Tibial artery (tissue), 4 donors: ENCODE measurements around the gene PIP5K1B.

Source experiments
- DNase-seq, 2 donors: peaks; one replicate each; pipeline ENCODE4 v3.0.0-alpha.2; 2019
- H3K27ac ChIP-seq, 2 donors: fragments of 200-600 bp; sonication (generic) in 1 of 2; 1 replicate in 1 of 2; 2 replicates in 1 of 2; pipeline ENCODE4 v1.5.1; 2018 to 2019; ENCODE audit warnings: mild to moderate bottlenecking in 1 of 2
- H3K27me3 ChIP-seq, 2 donors: fragments of 200-600 bp; sonication (generic) in 1 of 2; one replicate each; pipeline versions ENCODE4 v1.5.1 to v1.6.0; 2016 to 2019
- H3K36me3 ChIP-seq, 3 donors: fragments of 200-600 bp; sonication (generic) in 2 of 3; one replicate each; pipeline ENCODE4 v1.5.1; 2016 to 2019; ENCODE audit warnings: mild to moderate bottlenecking in 2 of 3
- H3K4me1 ChIP-seq, 4 donors: fragments of 200-600 bp; sonication (generic) in 2 of 4; 1 replicate in 3 of 4; 2 replicates in 1 of 4; pipeline ENCODE4 v1.5.1; 2016 to 2019
- H3K4me3 ChIP-seq, 2 donors: fragments of 200-600 bp; sonication (generic) in 1 of 2; 1 replicate in 1 of 2; 2 replicates in 1 of 2; pipeline ENCODE4 v1.5.1; 2018 to 2019; ENCODE audit warnings: mild to moderate bottlenecking in 2 of 2
- H3K9me3 ChIP-seq, 3 donors: fragments of 200-600 bp; sonication (generic) in 1 of 3; one replicate each; pipeline ENCODE4 v1.5.1; 2016 to 2019
- intact Hi-C: fragments of 100-400 bp; cut with DNase I; formaldehyde crosslinking; loops from one replicate; pipeline ENCODE4 v1.15.0; 2023; ENCODE audit warnings: low total_unique reads
- TF ChIP-seq, protein P1 (sequence below), 2 experiments: fragments of 200-600 bp in 1 of 2; fragments of 450-650 bp in 1 of 2; IDR thresholded peaks; one replicate each; pipeline ENCODE4 v1.5.1; 2017 to 2019; ENCODE audit warnings: antibody characterized with exemption in 2 of 2, mild to moderate bottlenecking in 1 of 2, moderate library complexity in 1 of 2

Gene PIP5K1B

GRCh38 chr9:68798423-68798822 lies 93.4 kb downstream of the PIP5K1B start:
- Histone ChIP-seq H3K27me3 (no peaks in the 10 kb centered on the region), H3K4me3 (no peak overlapping the region), H3K9me3 (no peaks in the 10 kb centered on the region), H3K4me1 (peaks cover 0 to 16% (median 4%) of the 10 kb centered on the region in 4 donors), H3K27ac (no peak overlapping the region), H3K36me3 (no peaks in the 10 kb centered on the region)
- no peak for DNase-seq
- intact Hi-C loops: no loop called here
- TF ChIP-seq, protein P1, sequence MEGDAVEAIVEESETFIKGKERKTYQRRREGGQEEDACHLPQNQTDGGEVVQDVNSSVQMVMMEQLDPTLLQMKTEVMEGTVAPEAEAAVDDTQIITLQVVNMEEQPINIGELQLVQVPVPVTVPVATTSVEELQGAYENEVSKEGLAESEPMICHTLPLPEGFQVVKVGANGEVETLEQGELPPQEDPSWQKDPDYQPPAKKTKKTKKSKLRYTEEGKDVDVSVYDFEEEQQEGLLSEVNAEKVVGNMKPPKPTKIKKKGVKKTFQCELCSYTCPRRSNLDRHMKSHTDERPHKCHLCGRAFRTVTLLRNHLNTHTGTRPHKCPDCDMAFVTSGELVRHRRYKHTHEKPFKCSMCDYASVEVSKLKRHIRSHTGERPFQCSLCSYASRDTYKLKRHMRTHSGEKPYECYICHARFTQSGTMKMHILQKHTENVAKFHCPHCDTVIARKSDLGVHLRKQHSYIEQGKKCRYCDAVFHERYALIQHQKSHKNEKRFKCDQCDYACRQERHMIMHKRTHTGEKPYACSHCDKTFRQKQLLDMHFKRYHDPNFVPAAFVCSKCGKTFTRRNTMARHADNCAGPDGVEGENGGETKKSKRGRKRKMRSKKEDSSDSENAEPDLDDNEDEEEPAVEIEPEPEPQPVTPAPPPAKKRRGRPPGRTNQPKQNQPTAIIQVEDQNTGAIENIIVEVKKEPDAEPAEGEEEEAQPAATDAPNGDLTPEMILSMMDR (IDR thresholded peaks at IDR 0.05): no peak

DNA sequence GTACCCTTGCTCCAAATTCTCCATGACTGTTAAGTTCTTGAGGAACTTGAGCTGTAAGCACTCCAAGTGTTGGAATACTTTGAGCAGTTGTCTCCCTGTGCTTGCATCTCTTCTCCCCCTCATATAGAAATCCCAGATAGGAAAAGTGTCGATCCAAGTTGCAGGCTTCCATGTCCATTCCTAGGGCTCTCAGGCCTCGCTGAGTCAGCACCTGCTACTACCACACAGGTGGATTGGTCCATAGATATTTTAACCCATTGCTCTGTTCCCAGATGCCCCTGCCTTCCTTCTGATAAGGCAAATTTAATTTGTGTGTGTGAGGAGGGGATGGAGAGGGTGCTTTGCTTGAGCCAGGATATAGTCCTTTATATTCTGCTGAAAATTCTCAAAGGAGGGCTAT lies 95.8 kb downstream of the PIP5K1B start:
- intact Hi-C loops: no loop called here
- H3K9me3 ChIP-seq: no peaks in the 10 kb centered on the region
- peaks cover 0 to 30% (median 21%) of the 10 kb centered on the region in 4 donors for H3K4me1 ChIP-seq
- H3K4me3 ChIP-seq: no peak overlapping the region
- no peak overlapping the region for H3K27ac ChIP-seq
- DNase-seq: no peak
- TF ChIP-seq, protein P1 (IDR thresholded peaks at IDR 0.05): no peak
- no peaks in the 10 kb centered on the region for H3K27me3 ChIP-seq
- H3K36me3 ChIP-seq: no peaks in the 10 kb centered on the region

GRCh38 chr9:68802525-68803015 lies 97.5 kb downstream of the PIP5K1B start:
- H3K27me3 ChIP-seq: no peaks in the 10 kb centered on the region
- TF ChIP-seq, protein P1 (IDR thresholded peaks at IDR 0.05): no peak
- no peaks in the 10 kb centered on the region for H3K9me3 ChIP-seq
- no peak for DNase-seq
- peaks cover 0 to 47% (median 26%) of the 10 kb centered on the region in 4 donors for H3K4me1 ChIP-seq
- no peak overlapping the region for H3K4me3 ChIP-seq
- no peak overlapping the region for H3K27ac ChIP-seq
- intact Hi-C loops: no loop called here
- no peaks in the 10 kb centered on the region for H3K36me3 ChIP-seq

DNA sequence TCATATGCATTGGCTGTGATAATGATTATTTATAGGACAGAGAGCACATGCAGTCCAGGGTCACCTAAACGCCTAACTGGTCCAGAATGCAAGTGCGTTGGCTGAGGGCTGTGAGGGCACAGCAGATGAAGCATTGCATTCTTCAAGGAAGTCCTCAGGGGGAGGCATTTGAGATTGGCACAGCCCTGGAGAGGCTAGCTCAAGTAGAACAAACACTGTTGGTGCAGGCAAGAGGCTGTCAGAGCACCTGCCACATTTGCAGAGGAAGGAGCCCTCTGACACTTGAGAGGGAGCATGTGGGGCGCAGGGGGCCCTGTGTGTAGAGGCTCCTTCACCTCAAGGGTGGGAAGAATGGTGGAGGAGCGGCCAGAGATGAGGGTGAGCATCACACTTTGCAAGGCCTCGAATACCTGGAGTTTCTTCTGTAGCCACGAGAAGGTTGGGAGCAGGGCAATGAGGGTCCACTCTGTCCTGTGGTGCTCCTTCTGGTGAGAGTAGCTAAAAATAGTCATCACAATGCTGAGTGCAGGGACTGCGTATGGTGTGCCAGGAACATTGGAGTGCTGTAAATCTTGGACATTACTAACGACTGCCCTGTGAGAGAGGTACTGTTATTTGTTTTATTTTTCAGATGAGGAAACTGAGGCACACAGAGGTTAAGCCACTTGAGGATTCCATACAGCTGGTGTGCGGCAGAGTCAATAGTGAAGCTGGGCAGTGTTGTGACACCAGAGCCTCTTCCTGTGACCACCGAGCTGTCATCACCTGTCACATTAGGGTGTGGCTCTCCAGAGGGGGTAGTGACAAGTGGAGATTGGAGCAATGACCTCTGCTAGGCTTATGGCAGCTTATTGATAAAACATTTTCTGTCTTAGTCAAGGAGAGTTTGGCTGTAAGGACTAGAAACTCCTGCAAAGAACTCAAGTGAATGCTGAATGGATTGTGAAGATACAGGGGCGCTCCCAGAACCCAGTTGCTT lies 100.2 kb downstream of the PIP5K1B start:
- DNase-seq: no peak
- Histone ChIP-seq H3K4me1 (peaks cover 0 to 67% (median 26%) of the 10 kb centered on the region in 4 donors), H3K27me3 (no peaks in the 10 kb centered on the region), H3K27ac (peak overlapping the region; percentile 42 to 63), H3K36me3 (no peaks in the 10 kb centered on the region), H3K9me3 (no peaks in the 10 kb centered on the region), H3K4me3 (no peak overlapping the region)
- intact Hi-C loops: no loop called here
- TF ChIP-seq, protein P1 (IDR thresholded peaks at IDR 0.05): no peak

DNA sequence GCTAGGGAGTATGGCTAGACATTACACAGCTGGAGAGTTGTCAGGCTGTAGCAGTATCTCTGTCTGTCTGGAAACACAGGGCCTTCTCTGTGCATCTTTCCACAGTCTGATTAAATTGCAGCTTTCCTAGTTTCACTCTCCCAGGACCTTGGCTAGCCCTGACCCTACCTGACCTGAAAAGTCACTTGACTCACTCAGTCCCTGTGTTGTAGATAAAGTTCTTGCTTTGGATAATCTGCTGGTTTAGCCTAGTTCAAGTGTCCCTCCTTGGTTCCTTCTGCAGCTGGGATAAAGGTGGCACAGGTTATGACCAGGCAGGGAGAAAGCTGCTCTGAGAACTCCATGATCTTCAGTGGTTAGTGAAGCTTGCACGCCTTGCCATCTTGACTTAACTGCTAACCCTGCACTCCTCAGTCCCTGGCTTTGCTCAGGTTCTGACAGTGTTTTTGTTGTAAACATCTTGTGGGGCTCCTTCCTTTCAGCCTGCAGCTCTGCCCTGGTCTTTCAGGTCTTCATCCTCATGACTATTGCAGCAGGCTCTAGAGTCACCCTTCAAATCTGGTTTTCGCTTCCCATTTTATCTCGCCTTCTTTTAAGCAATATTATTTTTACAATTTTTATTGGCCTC lies 101.0 kb downstream of the PIP5K1B start:
- Histone ChIP-seq H3K4me1 (peaks cover 0 to 67% (median 26%) of the 10 kb centered on the region in 4 donors), H3K4me3 (no peak overlapping the region), H3K9me3 (no peaks in the 10 kb centered on the region), H3K27ac (peak overlapping the region; percentile 42 to 63), H3K27me3 (no peaks in the 10 kb centered on the region), H3K36me3 (no peaks in the 10 kb centered on the region)
- no peak for DNase-seq
- intact Hi-C loops: no loop called here
- TF ChIP-seq, protein P1 (IDR thresholded peaks at IDR 0.05): no peak
